HCT116 (cell line): ENCODE results near the gene CISD1. TPM values are rescaled to one million over a fixed set of nuclear protein-coding genes. Genes with fewer than 3 reads are reported as not detected.

Source experiments
- ATAC-seq: fragments of 200-7000 bp; cut with Tn5 transposase; 2 replicates; pipeline ENCODE4 v1.9.1; 2020; ENCODE audit warnings: mild to moderate bottlenecking, moderate library complexity
- BruUV-seq: library from RNA; stranded (reverse); fragments of 400-500 nt; replicated peaks from 2 replicates; lab custom pipeline; 2021; lab: Mats Ljungman, UMichigan
- CTCF ChIA-PET: fragments of 300-600 bp; sonication (Branson Sonifier 250); formaldehyde crosslinking; loops from one replicate; lab custom pipeline; 2021; ENCODE audit warnings: antibody characterized with exemption; lab: Charles Lee
- POLR2A ChIA-PET: fragments of 300-600, 350-600 bp; sonication (Branson Sonifier 250); formaldehyde crosslinking; loops from one replicate; lab custom pipeline; 2021; ENCODE audit warnings: antibody characterized with exemption; lab: Charles Lee
- RAD21 ChIA-PET, 2 experiments: fragments of 300-600 bp; sonication (Branson Sonifier 250); formaldehyde crosslinking; loops; one replicate each; lab custom pipeline; 2023; ENCODE audit warnings: low total read pairs in 2 of 2; ENCODE audit not compliant: uncharacterized antibody in 2 of 2, unreplicated experiment in 2 of 2, low non-redundant PET in 1 of 2; lab: Charles Lee
- DNase-seq: peaks from one replicate; pipeline ENCODE4 v3.0.0-alpha.2; 2010; ENCODE audit warnings: low read depth, low spot score
- H2AFZ ChIP-seq: fragments of 200-600 bp; shearing (Covaris generic), sonication (generic); 2 replicates; pipeline ENCODE4 v1.6.1; 2017; ENCODE audit warnings: low read depth, mixed run types, mixed read lengths, antibody characterized with exemption, low read length; ENCODE audit not compliant: poor library complexity, severe bottlenecking
- H3K27ac ChIP-seq: 2 replicates; pipeline ENCODE4 v1.5.1; 2012; ENCODE audit warnings: low read depth, low read length
- H3K27me3 ChIP-seq: fragments of 200-600 bp; sonication (generic); 2 replicates; pipeline ENCODE4 v1.6.1; 2016; ENCODE audit warnings: mixed run types, low read length, mixed read lengths; ENCODE audit not compliant: insufficient read depth
- H3K36me3 ChIP-seq, 2 experiments: fragments of 200-500 bp in 1 of 2; fragments of 200-600 bp in 1 of 2; sonication (Bioruptor generic) in 1 of 2; sonication (generic) in 1 of 2; 2 replicates each; pipeline versions ENCODE4 v1.5.1 to v1.6.1; 2014 to 2016; ENCODE audit warnings: low read length in 2 of 2, inconsistent platforms in 1 of 2, mixed read lengths in 1 of 2, mixed run types in 1 of 2; ENCODE audit not compliant: insufficient read depth in 2 of 2, control insufficient read depth in 1 of 2
- H3K4me1 ChIP-seq, 2 experiments: fragments of 200-600 bp in 1 of 2; sonication (generic) in 1 of 2; 2 replicates each; pipeline versions ENCODE4 v1.5.1 to v1.6.1; 2012 to 2017; ENCODE audit warnings: low read length in 2 of 2, inconsistent platforms in 1 of 2, mild to moderate bottlenecking in 1 of 2, mixed read lengths in 1 of 2, mixed run types in 1 of 2, moderate library complexity in 1 of 2; ENCODE audit not compliant: insufficient read depth in 2 of 2, control insufficient read depth in 1 of 2
- H3K4me2 ChIP-seq: fragments of 200-600 bp; sonication (generic); 2 replicates; pipeline ENCODE4 v1.6.1; 2017; ENCODE audit warnings: mixed run types, low read length, mixed read lengths
- H3K4me3 ChIP-seq, 2 experiments: fragments of 200-600 bp in 1 of 2; sonication (generic) in 1 of 2; replicated peaks in 1 of 2; 2 replicates each; pipeline ENCODE4 v1.5.1; 2011 to 2016; ENCODE audit warnings: low read length in 2 of 2, control low read depth in 1 of 2, low read depth in 1 of 2, mild to moderate bottlenecking in 1 of 2, mixed read lengths in 1 of 2, mixed run types in 1 of 2
- H3K79me2 ChIP-seq: fragments of 200-600 bp; sonication (generic); 2 replicates; pipeline ENCODE4 v1.6.1; 2017; ENCODE audit warnings: mild to moderate bottlenecking, mixed run types, low read length, moderate library complexity, mixed read lengths; ENCODE audit not compliant: insufficient read depth
- H3K9ac ChIP-seq: fragments of 200-600 bp; sonication (generic); 2 replicates; pipeline ENCODE4 v1.6.1; 2016; ENCODE audit warnings: low read length, mixed read lengths
- H3K9me2 ChIP-seq: fragments of 200-600 bp; sonication (generic), shearing (Covaris generic); 2 replicates; pipeline ENCODE4 v1.6.1; 2017; ENCODE audit warnings: mixed run types, mild to moderate bottlenecking, moderate library complexity; ENCODE audit not compliant: insufficient read depth
- H3K9me3 ChIP-seq, 2 experiments: fragments of 200-500 bp in 1 of 2; fragments of 200-600 bp in 1 of 2; sonication (Bioruptor generic) in 1 of 2; sonication (generic) in 1 of 2; 2 replicates each; pipeline ENCODE4 v1.6.1; 2014 to 2017; ENCODE audit warnings: low read length in 2 of 2, mixed read lengths in 2 of 2, inconsistent platforms in 1 of 2, low read depth in 1 of 2, mild to moderate bottlenecking in 1 of 2, mixed run types in 1 of 2, moderate library complexity in 1 of 2; ENCODE audit not compliant: control insufficient read depth in 1 of 2, insufficient read depth in 1 of 2
- H4K20me1 ChIP-seq: fragments of 200-600 bp; sonication (generic), shearing (Covaris generic); 2 replicates; pipeline ENCODE4 v1.6.1; 2017; ENCODE audit warnings: mixed run types, mild to moderate bottlenecking, moderate library complexity; ENCODE audit not compliant: insufficient read depth
- ATF3 ChIP-seq: IDR thresholded peaks from 2 replicates; pipeline ENCODE4 v1.6.1; 2012
- CBX3 ChIP-seq: IDR thresholded peaks from 2 replicates; pipeline ENCODE4 v1.6.1; 2012; ENCODE audit warnings: low read depth
- CEBPB ChIP-seq: IDR thresholded peaks from 2 replicates; pipeline ENCODE4 v1.6.1; 2012; ENCODE audit warnings: low read depth
- CTCF ChIP-seq, 3 experiments: fragments of 200-600 bp in 1 of 3; sonication (generic) in 1 of 3; IDR thresholded peaks in 2 of 3; conservative IDR thresholded peaks in 1 of 3; 2 replicates each; pipeline ENCODE4 v1.5.1; 2012 to 2017; ENCODE audit warnings: low read depth in 2 of 3, low read length in 2 of 3, antibody characterized with exemption in 1 of 3, borderline replicate concordance in 1 of 3, control low read depth in 1 of 3, mild to moderate bottlenecking in 1 of 3, mixed read lengths in 1 of 3, mixed run types in 1 of 3, moderate library complexity in 1 of 3; ENCODE audit not compliant: insufficient read depth in 1 of 3
- ELF1 ChIP-seq: IDR thresholded peaks from 2 replicates; pipeline ENCODE4 v1.6.1; 2012; ENCODE audit warnings: low read depth, borderline replicate concordance
- EZH2 ChIP-seq: fragments of 200-600 bp; sonication (generic); IDR thresholded peaks from 2 replicates; pipeline ENCODE4 v1.6.1; 2017; ENCODE audit warnings: antibody characterized with exemption, mixed run types
- EZH2phosphoT487 ChIP-seq: fragments of 200-600 bp; IDR thresholded peaks from 2 replicates; pipeline ENCODE4 v1.6.1; 2018; ENCODE audit warnings: antibody characterized with exemption, borderline replicate concordance
- FOSL1 ChIP-seq: IDR thresholded peaks from 2 replicates; pipeline ENCODE4 v1.6.1; 2012; ENCODE audit warnings: low read depth
- JUND ChIP-seq: IDR thresholded peaks from 2 replicates; pipeline ENCODE4 v1.6.1; 2012
- MAX ChIP-seq: IDR thresholded peaks from 2 replicates; pipeline ENCODE4 v1.6.1; 2012
- POLR2A ChIP-seq: IDR thresholded peaks from 2 replicates; pipeline ENCODE4 v1.7.0; 2011; ENCODE audit warnings: borderline replicate concordance; ENCODE audit not compliant: insufficient read depth, insufficient read length; ENCODE audit errors: extremely low read depth
- POLR2AphosphoS5 ChIP-seq: IDR thresholded peaks from 2 replicates; pipeline ENCODE4 v1.6.1; 2011; ENCODE audit warnings: mild to moderate bottlenecking, low read depth, low read length, moderate library complexity
- RAD21 ChIP-seq: IDR thresholded peaks from 2 replicates; pipeline ENCODE4 v1.6.1; 2012; ENCODE audit warnings: low read depth, mild to moderate bottlenecking
- SIN3A ChIP-seq: IDR thresholded peaks from 2 replicates; pipeline ENCODE4 v1.6.1; 2012; ENCODE audit warnings: low read depth
- SP1 ChIP-seq: IDR thresholded peaks from 2 replicates; pipeline ENCODE4 v1.6.1; 2012; ENCODE audit warnings: low read depth
- SRF ChIP-seq: IDR thresholded peaks from 2 replicates; pipeline ENCODE4 v1.6.1; 2012; ENCODE audit warnings: low read depth
- TCF7L2 ChIP-seq: IDR thresholded peaks from 2 replicates; pipeline ENCODE4 v1.7.0; 2011; ENCODE audit warnings: borderline replicate concordance, inconsistent platforms; ENCODE audit not compliant: insufficient read depth, insufficient read length; ENCODE audit errors: extremely low read depth
- ZBTB33 ChIP-seq: IDR thresholded peaks from 2 replicates; pipeline ENCODE4 v1.6.1; 2011; ENCODE audit warnings: mild to moderate bottlenecking, low read length, moderate library complexity; ENCODE audit not compliant: insufficient replicate concordance; ENCODE audit errors: extremely low read depth
- ZFX ChIP-seq: fragments of 450-650 bp; IDR thresholded peaks from 2 replicates; pipeline ENCODE4 v1.6.1; 2017
- ZNF274 ChIP-seq: fragments of 200-500 bp; sonication (Bioruptor generic); IDR thresholded peaks from 2 replicates; pipeline ENCODE4 v1.6.1; 2014; ENCODE audit warnings: mild to moderate bottlenecking, low read depth, low read length, inconsistent platforms
- intact Hi-C: fragments of 100-400 bp; cut with micrococcal nuclease; formaldehyde crosslinking; loops from 2 replicates; pipeline ENCODE4 v1.10.0; 2022
- total RNA-seq: library from RNA; stranded (reverse); gene quantifications from one replicate; pipeline ENCODE4 v1.2.1, GENCODE V29; 2021; ENCODE audit not compliant: unreplicated experiment

Gene CISD1
- total RNA-seq, 1 experiment from 2014 or later: 47.3 TPM

- H4K20me1 ChIP-seq: no peaks in the 10 kb centered on the region
- H3K9me2 ChIP-seq: no peaks in the 10 kb centered on the region
- no peaks in the 10 kb centered on the region for H3K9me3 ChIP-seq
- DNase-seq (no peak), ATAC-seq (no peak)
- ChIA-PET CTCF (interaction anchor here (1.0 to 3.7 kb wide), 6 partner anchors 10 to 231 kb away, joined by 3 to 18 read pairs (median 4); partner anchors contain the start of genes CISD1 and TFAM), RAD21 (no interaction called here), POLR2A (interaction anchor here (0.7 kb wide), 1 partner anchor 97 kb away, joined by 3 read pairs; no protein-coding TSS in a partner anchor)
- intact Hi-C loops: loop anchor here (5.0 kb wide), 1 partner anchor 232 kb away; no protein-coding TSS in a partner anchor
- H3K9ac ChIP-seq: no peak overlapping the region
- no TSS peak for BruUV-seq
- H3K4me1 ChIP-seq: no peaks in the 10 kb centered on the region
- H3K36me3 ChIP-seq: no peaks in the 10 kb centered on the region
- H3K4me3 ChIP-seq: no peak overlapping the region
- H3K27ac ChIP-seq: no peak overlapping the region
- no peak overlapping the region for H2AFZ ChIP-seq
- peaks cover 14% of the 10 kb centered on the region; the same call in 1 of the 2 replicates for H3K27me3 ChIP-seq
- TF ChIP-seq ZFX (no peak), ZNF274 (no peak), EZH2 (no peak), SIN3A (no peak), TCF7L2 (no peak), FOSL1 (no peak), POLR2AphosphoS5 (no peak), SP1 (no peak), CBX3 (no peak), ELF1 (no peak), EZH2phosphoT487 (no peak), CEBPB (no peak), ATF3 (no peak), SRF (no peak), JUND (no peak), ZBTB33 (no peak), CTCF (IDR thresholded peaks at IDR 0.05 in 2 of 3, conservative IDR thresholded peaks at IDR 0.05 in 1 of 3; ENCODE audit: borderline replicate concordance in 1 of 3, insufficient read depth in 1 of 3, low read depth in 2 of 3, low read length in 2 of 3) (no peak), MAX (no peak), RAD21 (no peak), POLR2A (no peak)
- no peak overlapping the region for H3K4me2 ChIP-seq
- H3K79me2 ChIP-seq: no peaks in the 10 kb centered on the region
Measured at GRCh38 chr10:58300676-58301075, 31.7 kb downstream of the CISD1 start.
